NT2/D1 (cell line): ENCODE measurements around the gene CKS2.

ENCODE experiments used
- SUZ12 ChIP-seq: IDR thresholded peaks from 2 replicates; pipeline ENCODE4 v1.6.1; 2011; ENCODE audit not compliant: insufficient read length, insufficient read depth; ENCODE audit errors: extremely low read depth
- ZNF274 ChIP-seq: IDR thresholded peaks from 2 replicates; pipeline ENCODE4 v1.6.1; 2011; ENCODE audit warnings: mild to moderate bottlenecking, low read depth, low read length

DNA sequence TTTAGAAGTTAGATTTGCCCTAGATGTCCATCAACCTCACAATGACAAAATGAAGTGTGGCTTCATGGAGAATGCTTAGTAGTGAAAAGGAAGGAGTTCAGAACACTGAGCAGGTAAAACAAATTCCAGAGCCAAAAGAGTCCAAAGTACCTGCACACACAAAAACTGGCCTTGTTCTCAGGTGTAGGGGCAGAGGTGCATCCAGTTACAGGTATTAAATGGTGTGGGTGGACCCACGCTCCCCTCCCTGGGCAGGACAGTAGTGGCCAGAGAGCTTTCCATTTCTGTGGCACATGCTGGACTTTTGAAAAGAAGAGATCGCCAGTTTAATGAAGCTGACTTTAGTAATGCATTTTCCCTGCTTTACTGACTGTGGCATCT lies 54.5 kb downstream of the CKS2 start:
- TF ChIP-seq SUZ12 (no peak), ZNF274 (no peak)
